ENCODE data around the gene LYZL4.

The LYZL4 gene

GRCh38 chr3:42410370-42411131 lies at the start of gene LYZL4:
Gene LYZL4 (minus strand): TSS chr3:42410610. CDS start chr3:42407251, 3,359 bp downstream.
- no peak for DNase-seq

- no peak for DNase-seq
Measured at GRCh38 chr3:42459151-42459550, 48.7 kb upstream of the LYZL4 start.

- DNase-seq, result no peak
Measured at GRCh38 chr3:42456211-42456610, 45.8 kb upstream of the LYZL4 start.

- DNase-seq, result no peak
Measured at GRCh38 chr3:42451546-42452230, 41.3 kb upstream of the LYZL4 start.

GRCh38 chr3:42451116-42451515 lies 40.7 kb upstream of the LYZL4 start:
- DNase-seq, result no peak

- DNase-seq, result no peak
Measured at GRCh38 chr3:42450567-42450966, 40.2 kb upstream of the LYZL4 start.

- no peak for DNase-seq
Measured at GRCh38 chr3:42447481-42447880, 37.1 kb upstream of the LYZL4 start.

GRCh38 chr3:42446111-42447050 lies 36.0 kb upstream of the LYZL4 start:
- DNase-seq, result no peak

- DNase-seq, result peak; percentile 60
Measured at GRCh38 chr3:42443819-42444436, 33.5 kb upstream of the LYZL4 start.

- DNase-seq, result no peak
Measured at GRCh38 chr3:42443292-42443691, 32.9 kb upstream of the LYZL4 start.

- DNase-seq, result no peak
Measured at GRCh38 chr3:42442640-42443039, 32.2 kb upstream of the LYZL4 start.

GRCh38 chr3:42441791-42442190 lies 31.4 kb upstream of the LYZL4 start:
- DNase-seq, result no peak

- DNase-seq, result no peak
Measured at GRCh38 chr3:42440924-42441323, 30.5 kb upstream of the LYZL4 start.

GRCh38 chr3:42439261-42440115 lies 29.1 kb upstream of the LYZL4 start:
- no peak for DNase-seq

- no peak for DNase-seq
Measured at GRCh38 chr3:42438758-42439157, 28.3 kb upstream of the LYZL4 start.

GRCh38 chr3:42438193-42438592 lies 27.8 kb upstream of the LYZL4 start:
- DNase-seq, result no peak

- no peak for DNase-seq
Measured at GRCh38 chr3:42434777-42435380, 24.5 kb upstream of the LYZL4 start.

- no peak for DNase-seq
Measured at GRCh38 chr3:42432485-42432884, 22.1 kb upstream of the LYZL4 start.

- DNase-seq, result no peak
Measured at GRCh38 chr3:42430781-42431532, 20.5 kb upstream of the LYZL4 start.

- DNase-seq, result no peak
Measured at GRCh38 chr3:42428830-42429229, 18.4 kb upstream of the LYZL4 start.
